CD4-positive, alpha-beta T cell (primary cell): ENCODE results near the gene C7orf33. TPM values are rescaled to one million over a fixed set of nuclear protein-coding genes. Genes with fewer than 3 reads are reported as not detected.
"Not testable (repeated sequence)": the region's sequence is repeated elsewhere in the genome, so short reads cannot be mapped to it uniquely, and the experiment has no call there.

ENCODE experiments used
- ATAC-seq: fragments of 200-7000 bp; cut with Tn5 transposase; one replicate; pipeline ENCODE4 v1.10.0; 2022; ENCODE audit warnings: mild to moderate bottlenecking; ENCODE audit not compliant: poor library complexity
- CTCF ChIA-PET: fragments of 350-600 bp; sonication (Branson Sonifier 250); formaldehyde crosslinking; loops from one replicate; lab custom pipeline; 2021; ENCODE audit warnings: antibody characterized with exemption, inconsistent platforms; lab: Charles Lee
- POLR2A ChIA-PET: fragments of 350-600 bp; sonication (Branson Sonifier 250); formaldehyde crosslinking; loops from one replicate; lab custom pipeline; 2021; ENCODE audit warnings: antibody characterized with exemption, inconsistent platforms; lab: Charles Lee
- DNase-seq, 14 experiments: peaks; one replicate each; pipeline ENCODE4 v3.0.0-alpha.2; 2013 to 2020; ENCODE audit warnings: mixed read lengths in 2 of 14
- H3K27ac ChIP-seq, 2 donors: one replicate each; pipeline versions ENCODE4 v1.5.1 to v1.7.0; 2013; ENCODE audit warnings: low read length in 2 of 2, low read depth in 1 of 2, mild to moderate bottlenecking in 1 of 2
- H3K27me3 ChIP-seq, 2 experiments: 1 replicate in 1 of 2; 2 replicates in 1 of 2; pipeline versions ENCODE4 v1.6.1 to v1.7.0; 2013; ENCODE audit warnings: low read length in 2 of 2, control low read depth in 1 of 2, mild to moderate bottlenecking in 1 of 2, moderate library complexity in 1 of 2; ENCODE audit not compliant: insufficient read depth in 2 of 2, control insufficient read depth in 1 of 2
- H3K36me3 ChIP-seq: one replicate; pipeline ENCODE4 v1.6.1; 2013; ENCODE audit warnings: low read length, control low read depth; ENCODE audit not compliant: insufficient read depth
- H3K4me1 ChIP-seq: one replicate; pipeline ENCODE4 v1.6.1; 2013; ENCODE audit warnings: low read length, control low read depth; ENCODE audit not compliant: insufficient read depth
- H3K4me3 ChIP-seq: one replicate; pipeline ENCODE4 v1.5.1; 2013; ENCODE audit warnings: mild to moderate bottlenecking, low read length, moderate library complexity
- H3K9me3 ChIP-seq, 2 experiments: 1 replicate in 1 of 2; 2 replicates in 1 of 2; pipeline versions ENCODE4 v1.6.1 to v1.7.0; 2013; ENCODE audit warnings: low read length in 2 of 2, mild to moderate bottlenecking in 2 of 2, control low read depth in 1 of 2, moderate library complexity in 1 of 2; ENCODE audit not compliant: control insufficient read depth in 1 of 2, insufficient read depth in 1 of 2
- H3K27ac Mint-ChIP-seq: one replicate; pipeline ENCODE4 v1.8.0; 2020; ENCODE audit warnings: mixed read lengths
- H3K27me3 Mint-ChIP-seq: one replicate; pipeline ENCODE4 v1.8.0; 2021; ENCODE audit warnings: mixed read lengths
- H3K36me3 Mint-ChIP-seq: one replicate; pipeline ENCODE4 v1.8.0; 2021; ENCODE audit warnings: low read depth, mixed read lengths
- H3K4me1 Mint-ChIP-seq: one replicate; pipeline ENCODE4 v1.8.0; 2021; ENCODE audit warnings: low read depth, mixed read lengths
- H3K4me3 Mint-ChIP-seq: one replicate; pipeline ENCODE4 v1.8.0; 2020; ENCODE audit warnings: mild to moderate bottlenecking, mixed read lengths
- H3K9me3 Mint-ChIP-seq: one replicate; pipeline ENCODE4 v1.8.0; 2020; ENCODE audit warnings: mixed read lengths
- CTCF ChIP-seq: fragments of 200-600 bp; IDR thresholded peaks from one replicate; pipeline ENCODE4 v1.8.0; 2022; ENCODE audit warnings: antibody characterized with exemption, mild to moderate bottlenecking
- intact Hi-C, 2 experiments: fragments of 100-400 bp; cut with DNase I in 1 of 2; cut with micrococcal nuclease in 1 of 2; formaldehyde crosslinking; loops; one replicate each; pipeline versions ENCODE4 v1.15.1 to v1.9.0; 2023 to 2025; cut with DNase I, micrococcal nuclease
- total RNA-seq, 174 experiments: library from RNA in 2 of 174; stranded (reverse) in 2 of 174; gene quantifications; one replicate each; pipeline ENCODE4 v1.2.3 and lab custom pipeline; 2021 to 2026

The C7orf33 gene
- total RNA-seq, 2 experiments from 2014 or later = not detected

GRCh38 chr7:148589640-148590039, 926 bp upstream of the C7orf33 start:
- intact Hi-C loops = no loop called here
- no peak overlapping the region for H3K4me3 Mint-ChIP-seq
- CTCF ChIA-PET = no interaction called here
- Histone ChIP-seq H3K36me3 (no peaks in the 10 kb centered on the region), H3K27me3 (no peaks in the 10 kb centered on the region), H3K4me1 (no peaks in the 10 kb centered on the region), H3K4me3 (no peak overlapping the region), H3K9me3 (no peaks in the 10 kb centered on the region), H3K27ac (no peak overlapping the region)
- TF ChIP-seq CTCF = no peak
- no peak overlapping the region for H3K27ac Mint-ChIP-seq
- no peaks in the 10 kb centered on the region for H3K27me3 Mint-ChIP-seq
- H3K9me3 Mint-ChIP-seq = no peaks in the 10 kb centered on the region
- no peaks in the 10 kb centered on the region for H3K36me3 Mint-ChIP-seq
- DNase-seq (no peak), ATAC-seq (no peak)
- peaks cover under 1% of the 10 kb centered on the region for H3K4me1 Mint-ChIP-seq
- POLR2A ChIA-PET = no interaction called here

- H3K4me1 Mint-ChIP-seq, H3K27ac Mint-ChIP-seq, H3K4me3 ChIP-seq, DNase-seq, H3K36me3 ChIP-seq, ATAC-seq, H3K27ac ChIP-seq, intact Hi-C loops, H3K27me3 ChIP-seq, CTCF ChIA-PET, H3K27me3 Mint-ChIP-seq, H3K9me3 Mint-ChIP-seq, H3K36me3 Mint-ChIP-seq, H3K4me3 Mint-ChIP-seq, H3K9me3 ChIP-seq, POLR2A ChIA-PET, H3K4me1 ChIP-seq: not testable (repeated sequence)
Measured at GRCh38 chr7:148596354-148596753, 5.8 kb downstream of the C7orf33 start.

GRCh38 chr7:148598351-148598750, 7.8 kb downstream of the C7orf33 start:
- DNase-seq (no peak), ATAC-seq (no peak)
- no peak for TF ChIP-seq CTCF
- Histone ChIP-seq H3K4me3 (no peak overlapping the region), H3K36me3 (no peaks in the 10 kb centered on the region), H3K9me3 (no peaks in the 10 kb centered on the region), H3K27me3 (peaks cover 0 to 2% of the 10 kb centered on the region in 2 experiments), H3K4me1 (no peaks in the 10 kb centered on the region), H3K27ac (no peak overlapping the region)
- ChIA-PET CTCF (no interaction called here), POLR2A (no interaction called here)
- intact Hi-C loops = no loop called here
- Mint-ChIP-seq H3K4me1 (no peaks in the 10 kb centered on the region), H3K4me3 (no peak overlapping the region), H3K27me3 (peaks cover under 1% of the 10 kb centered on the region), H3K36me3 (no peaks in the 10 kb centered on the region), H3K27ac (no peak overlapping the region), H3K9me3 (peaks cover 2% of the 10 kb centered on the region)

GRCh38 chr7:148605350-148605749, 14.8 kb downstream of the C7orf33 start:
- Mint-ChIP-seq H3K36me3 (no peaks in the 10 kb centered on the region), H3K4me1 (peaks cover 20% of the 10 kb centered on the region), H3K27me3 (peaks cover 6% of the 10 kb centered on the region), H3K4me3 (no peak overlapping the region), H3K27ac (no peak overlapping the region), H3K9me3 (peaks cover 11% of the 10 kb centered on the region)
- Histone ChIP-seq H3K36me3 (no peaks in the 10 kb centered on the region), H3K27me3 (peaks cover 0 to 2% of the 10 kb centered on the region in 2 experiments), H3K9me3 (peaks cover 0 to 9% of the 10 kb centered on the region in 2 experiments), H3K4me3 (no peak overlapping the region), H3K4me1 (peaks cover 6% of the 10 kb centered on the region), H3K27ac (no peak overlapping the region)
- intact Hi-C loops = no loop called here
- ChIA-PET CTCF (interaction anchor here (1.0 kb wide), 1 partner anchor 30 kb away, joined by 3 read pairs; no protein-coding TSS in a partner anchor), POLR2A (interaction anchor here (0.7 kb wide), 1 partner anchor 93 kb away, joined by 3 read pairs; the partner anchor contains the start of gene CUL1)
- TF ChIP-seq CTCF = no peak
- ATAC-seq (no peak), DNase-seq (no peak)
